ENCODE measurements around the gene EFCAB8.
A peak's percentile ranks its signal among the peaks of the same experiment; 100 is the strongest.
"Not testable (repeated sequence)": the region's sequence is repeated elsewhere in the genome, so short reads cannot be mapped to it uniquely, and the experiment has no call there.

EFCAB8 gene

DNA sequence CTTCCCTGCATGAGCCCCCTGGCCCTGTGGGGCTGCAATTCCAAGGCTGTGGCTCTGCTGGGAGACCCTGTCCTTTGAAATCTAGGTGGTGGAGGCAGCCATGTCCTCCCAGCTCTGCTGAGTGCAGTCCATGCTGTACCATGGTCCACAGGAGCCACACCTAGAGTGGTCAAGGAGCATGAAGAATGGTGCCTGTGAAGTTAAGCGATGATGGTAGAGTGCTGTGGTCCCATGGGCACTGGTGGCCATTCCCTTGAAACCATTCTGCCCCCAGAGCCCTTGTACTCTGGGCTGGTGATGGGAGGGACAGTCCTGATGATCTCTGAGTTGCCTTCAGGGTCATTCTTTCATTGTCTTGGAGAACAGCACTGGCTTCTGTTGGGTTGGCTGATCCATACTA, 55.3 kb downstream of the EFCAB8 start:
- DNase-seq = no peak

DNA sequence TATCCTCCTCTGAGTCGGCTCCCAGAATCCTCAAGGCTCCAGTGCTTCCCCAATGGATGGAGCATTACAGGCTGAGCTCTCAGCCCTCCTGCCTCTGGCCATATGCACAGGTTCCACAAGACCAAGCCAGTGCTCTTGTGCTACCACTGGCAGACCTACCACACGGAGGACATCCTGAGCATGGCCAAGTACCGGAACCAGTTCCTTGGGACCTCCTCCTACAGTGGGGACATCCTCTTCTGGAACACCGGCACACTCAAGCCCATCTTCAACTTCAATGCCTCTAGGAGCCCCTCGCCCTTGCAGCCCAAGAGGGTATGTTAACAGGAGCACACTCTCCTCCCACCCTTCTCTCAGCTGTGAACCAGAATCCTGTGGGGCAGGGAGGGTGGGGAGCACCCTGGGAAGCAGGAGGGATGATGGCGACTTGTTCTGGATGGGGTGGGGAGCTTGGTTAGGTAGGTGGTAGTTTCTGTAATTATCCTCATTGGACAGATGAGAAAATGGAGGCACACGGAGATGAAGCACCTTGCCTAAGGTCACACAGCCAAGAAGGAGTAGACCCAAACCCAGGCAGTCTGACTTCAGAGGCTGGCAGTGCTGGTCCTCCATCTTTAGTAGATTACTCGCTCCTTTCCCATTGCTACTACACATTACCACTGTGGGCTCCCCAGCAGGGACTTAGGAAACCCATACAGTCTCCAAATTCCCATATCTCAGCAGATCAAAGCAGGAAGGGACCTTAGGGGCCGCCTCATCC, 58.6 kb downstream of the EFCAB8 start:
- DNase-seq = no peak

GRCh38 chr20:32918296-32918695, 59.6 kb downstream of the EFCAB8 start:
- no peak for DNase-seq

GRCh38 chr20:32918751-32919150, 60.0 kb downstream of the EFCAB8 start:
- DNase-seq = no peak

DNA sequence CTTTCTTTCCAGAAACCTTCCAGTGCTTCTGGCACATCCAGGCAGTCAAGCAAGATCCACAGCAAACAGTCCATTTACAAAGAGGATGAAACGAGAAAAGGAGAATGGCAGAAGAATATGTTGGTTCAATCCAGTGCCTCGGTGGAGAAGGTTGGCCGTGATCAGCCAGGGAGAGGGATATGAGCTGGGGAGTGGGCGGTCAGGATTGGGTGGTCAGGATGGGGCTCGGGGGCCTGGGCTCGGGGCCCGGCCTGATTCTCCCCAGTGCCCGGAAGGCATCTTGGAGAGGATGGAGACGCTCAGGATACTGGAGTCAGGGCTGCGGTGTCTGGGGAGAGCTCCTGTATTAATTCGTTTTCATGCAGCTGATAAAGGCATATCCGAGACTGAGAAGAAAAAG, 61.3 kb downstream of the EFCAB8 start:
- no peak for DNase-seq

DNA sequence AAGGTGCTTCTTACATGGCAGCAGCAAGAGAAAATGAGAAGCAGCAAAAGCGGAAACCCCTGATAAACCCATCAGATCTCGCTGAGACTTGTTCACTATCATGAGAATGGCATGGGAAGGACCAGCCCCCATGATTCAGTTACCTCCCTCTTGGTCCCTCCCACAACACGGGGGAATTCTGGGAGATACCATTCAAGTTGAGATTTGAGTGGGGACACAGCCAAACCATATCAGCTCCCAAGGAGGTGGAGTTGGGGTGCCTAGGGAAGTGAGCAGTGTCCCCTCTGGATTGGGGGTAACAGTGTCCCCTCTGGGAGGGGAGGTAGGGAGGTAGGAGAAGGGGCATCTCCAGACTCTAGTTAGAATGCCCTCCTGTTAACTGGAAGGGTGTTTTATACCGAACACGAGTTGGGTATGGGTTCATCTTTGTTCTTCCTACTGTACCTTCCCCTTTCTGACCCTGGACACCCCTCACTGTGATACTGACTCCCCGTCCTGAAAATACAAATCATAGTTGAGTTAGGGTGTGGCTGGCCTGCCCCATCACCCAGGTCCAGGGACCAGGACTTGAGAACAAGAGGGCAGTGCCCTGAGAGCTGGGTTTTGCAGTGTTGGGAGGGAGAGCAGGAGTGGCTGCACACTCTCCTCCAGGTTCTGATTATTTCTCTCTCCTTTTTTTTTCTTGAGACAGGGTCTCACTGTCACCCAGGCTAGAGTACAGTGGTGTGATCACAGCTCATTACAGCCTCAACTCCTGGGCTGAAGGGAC, 62.0 kb downstream of the EFCAB8 start:
- DNase-seq = no peak

GRCh38 chr20:32922466-32922865, 63.7 kb downstream of the EFCAB8 start:
- no peak for DNase-seq

- DNase-seq = no peak
Observed at GRCh38 chr20:32924781-32925180, 66.1 kb downstream of the EFCAB8 start.

- DNase-seq = no peak
Observed at GRCh38 chr20:32925481-32926196, 66.9 kb downstream of the EFCAB8 start.

GRCh38 chr20:32929162-32929561, 70.4 kb downstream of the EFCAB8 start:
- no peak for DNase-seq

GRCh38 chr20:32930181-32930580, 71.5 kb downstream of the EFCAB8 start:
- no peak for DNase-seq

DNA sequence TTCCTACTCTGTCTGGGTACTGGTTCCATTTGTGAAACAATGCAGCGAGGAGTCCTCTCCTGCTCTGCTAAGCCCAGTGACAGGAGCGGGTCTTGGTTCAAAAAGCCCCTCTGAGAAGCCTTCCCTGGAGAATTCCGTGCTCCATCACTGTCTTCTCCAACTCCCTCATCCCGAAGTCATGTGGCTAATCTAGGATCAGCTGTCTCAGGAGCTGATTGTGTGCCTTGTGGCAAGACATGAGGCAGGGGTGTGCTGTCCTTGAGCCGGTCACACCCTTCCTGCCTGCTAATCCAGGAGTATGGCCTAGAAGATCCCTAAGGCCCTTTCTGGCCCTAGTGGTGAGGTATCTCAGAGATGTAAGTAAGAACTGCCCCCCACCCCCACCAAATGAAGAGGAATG, 72.0 kb downstream of the EFCAB8 start:
- no peak for DNase-seq

DNA sequence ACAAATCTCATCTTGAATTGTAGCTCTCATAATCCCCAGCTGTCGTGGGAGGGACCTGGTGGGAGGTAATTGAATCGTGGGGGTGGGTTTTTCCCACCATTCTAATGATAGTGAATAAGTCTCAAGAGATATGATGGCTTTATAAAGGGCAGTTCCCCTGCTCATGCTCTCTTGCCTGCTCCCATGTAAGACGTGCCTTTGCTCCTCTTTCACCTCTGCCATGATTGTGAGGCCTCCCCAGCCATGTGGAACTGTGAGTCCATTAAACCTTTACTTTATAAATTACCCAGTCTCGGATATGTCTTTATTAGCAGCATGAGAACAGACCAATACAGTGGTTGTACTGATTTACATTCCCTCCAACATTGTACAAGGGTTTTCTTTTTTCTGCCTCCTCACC, 75.9 kb downstream of the EFCAB8 start:
- DNase-seq = no peak

GRCh38 chr20:32941155-32941885, 82.6 kb downstream of the EFCAB8 start:
- no peak for DNase-seq

GRCh38 chr20:32943490-32944052, 84.8 kb downstream of the EFCAB8 start:
- no peak for DNase-seq

GRCh38 chr20:32945710-32946221, 87.0 kb downstream of the EFCAB8 start:
- DNase-seq = peak; percentile 25

DNA sequence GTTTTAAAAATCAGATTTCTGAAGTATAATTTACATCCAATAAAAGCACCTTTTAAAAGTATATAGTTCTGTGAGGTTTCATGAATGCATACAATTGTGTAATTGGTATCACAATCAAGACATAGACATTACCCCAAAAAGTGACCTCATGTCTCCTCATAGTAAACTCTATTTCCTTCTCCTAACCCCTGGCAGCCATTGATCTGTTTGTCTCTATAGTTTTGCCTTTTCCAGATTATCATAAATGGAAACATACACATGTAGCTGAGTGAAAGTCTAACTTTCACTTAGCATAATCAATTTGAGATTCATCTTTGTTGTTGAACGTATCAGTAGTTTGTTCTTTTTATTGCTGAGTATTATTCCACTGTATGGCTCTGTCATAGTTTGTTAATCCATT, 87.9 kb downstream of the EFCAB8 start:
- DNase-seq = no peak

GRCh38 chr20:32950539-32950938, 91.8 kb downstream of the EFCAB8 start:
- not testable (repeated sequence) for DNase-seq

DNA sequence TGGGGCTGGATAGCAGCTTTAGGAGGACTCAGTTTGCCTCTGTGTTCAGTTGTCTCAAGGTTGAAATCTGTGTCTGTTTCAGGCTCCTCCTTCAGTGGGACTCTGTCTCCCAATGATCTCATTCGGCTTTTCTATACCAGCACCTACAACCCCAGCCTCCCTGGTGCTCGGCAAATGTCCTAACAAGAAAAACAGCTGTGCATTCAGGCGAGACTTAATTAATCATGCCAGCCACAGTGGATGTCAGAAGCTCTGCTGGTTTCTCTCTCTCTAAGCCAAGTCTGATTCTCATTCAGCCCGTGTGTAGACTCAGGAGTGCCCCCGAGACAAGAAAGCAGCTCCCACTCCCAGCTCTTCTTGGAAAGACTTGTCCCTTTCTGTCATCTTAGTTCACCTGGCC, 98.7 kb downstream of the EFCAB8 start:
- no peak for DNase-seq

GRCh38 chr20:32958574-32958973, 99.9 kb downstream of the EFCAB8 start:
- no peak for DNase-seq

DNA sequence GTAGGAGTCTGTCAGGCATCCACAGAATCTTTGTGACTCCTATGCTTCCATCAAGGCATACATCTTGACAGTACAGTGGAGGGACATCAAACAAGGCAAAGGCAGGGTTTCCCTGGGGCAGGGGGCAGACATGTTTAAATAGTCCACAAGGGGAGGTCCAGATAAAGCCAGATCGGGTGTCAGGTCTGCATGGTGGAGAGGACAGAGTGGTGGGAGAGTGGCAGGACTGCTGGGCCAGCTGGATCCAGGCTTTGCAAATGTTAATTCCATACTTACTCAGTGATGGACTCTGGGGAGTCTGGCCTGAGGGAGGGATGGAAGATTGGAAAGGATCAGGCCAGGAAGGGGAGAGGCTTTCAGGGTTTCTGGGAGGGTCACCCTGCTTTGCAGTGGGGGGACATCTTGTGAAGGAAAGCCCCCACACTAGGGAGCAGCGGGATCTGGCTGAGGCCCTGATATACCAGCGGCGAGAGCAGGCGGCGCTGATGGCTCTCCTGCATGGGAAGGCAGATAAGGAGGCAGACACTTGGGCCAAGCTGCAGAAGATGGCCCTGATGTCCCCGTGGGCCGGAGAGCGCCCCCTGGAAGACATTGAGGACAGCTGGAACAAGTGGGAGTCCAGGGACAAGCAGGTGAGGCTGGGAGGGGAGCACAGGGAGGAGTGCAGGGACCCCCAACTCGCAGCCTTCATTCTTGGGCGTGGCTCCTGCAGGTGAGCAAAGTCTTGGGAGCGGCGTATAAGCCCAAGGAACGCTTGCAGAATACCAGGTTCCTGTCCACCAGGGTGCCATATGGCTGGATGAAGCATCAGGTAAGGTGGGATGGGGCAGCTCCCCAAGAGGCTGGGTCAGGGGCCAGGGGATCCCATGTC, 100.9 kb downstream of the EFCAB8 start:
- DNase-seq = no peak

GRCh38 chr20:32960222-32960518, 101.4 kb downstream of the EFCAB8 start:
- DNase-seq = no peak
